ENCODE data around the gene SMOC2. TPM values are rescaled to one million over a fixed set of nuclear protein-coding genes. Genes with fewer than 3 reads are reported as not detected.

SMOC2 gene
- total and polyA plus RNA-seq, 12 donors = 3.0 to 32.0 (median 10.5) TPM

DNA sequence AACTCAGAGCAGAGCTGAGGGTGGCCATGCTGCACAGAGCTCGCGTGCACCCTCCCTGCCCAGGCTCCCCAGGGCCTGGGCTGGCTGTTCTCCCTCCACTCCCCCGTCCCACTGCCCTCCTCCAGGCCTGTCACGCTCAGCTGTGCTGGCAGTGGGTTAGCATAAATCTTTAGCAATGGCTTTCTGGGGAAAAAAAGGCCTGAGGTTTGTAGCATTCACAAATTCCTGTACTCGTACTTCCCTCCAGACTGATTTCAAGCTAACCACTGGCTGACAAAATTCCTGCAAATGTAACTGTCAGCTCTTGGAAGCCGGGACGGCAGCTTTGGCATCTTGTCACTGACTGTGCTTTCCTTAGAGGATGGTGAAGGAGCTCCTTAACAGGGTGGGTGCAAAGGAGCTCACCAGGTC, 22.3 kb upstream of the SMOC2 start:
- 67 to 79% (median 71%) methylated on average over 5 to 7 of the region's 7 CpGs for WGBS, 4 donors
- TF ChIP-seq POLR2A (IDR thresholded peaks at IDR 0.05) (no peak), CTCF (IDR thresholded peaks at IDR 0.05) (no peak)
- Histone ChIP-seq H3K27me3 (no peaks in the 10 kb centered on the region), H3K4me3 (no peak overlapping the region), H3K9me3 (replicated peaks in 1 of 3) (no peaks in the 10 kb centered on the region), H3K4me1 (replicated peaks in 1 of 2) (no peaks in the 10 kb centered on the region), H3K27ac (no peak overlapping the region), H3K36me3 (replicated peaks in 1 of 2) (no peaks in the 10 kb centered on the region)
- no peak for DNase-seq
- intact Hi-C loops (cut with DNase I) = no loop called here

DNA sequence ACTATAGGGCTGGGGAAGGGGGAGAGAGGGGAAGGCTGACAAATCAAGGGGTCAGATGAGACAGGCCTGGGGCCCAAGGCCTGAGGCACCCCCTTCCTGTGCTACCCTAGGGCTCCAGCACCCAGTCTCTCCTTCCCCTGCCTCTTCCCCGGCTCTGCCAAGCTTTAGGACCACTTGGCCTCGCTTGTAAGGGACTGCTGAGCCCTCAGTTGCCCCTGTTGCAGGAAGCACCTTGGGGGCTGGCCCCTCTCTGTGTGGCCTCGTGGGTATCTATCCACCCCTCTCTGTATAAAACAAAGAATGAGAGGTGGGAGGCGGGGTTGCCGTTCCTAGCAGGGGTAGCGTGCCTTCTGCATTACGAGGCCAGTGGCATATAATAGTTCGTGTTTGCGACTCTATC, 21.4 kb upstream of the SMOC2 start:
- TF ChIP-seq POLR2A (IDR thresholded peaks at IDR 0.05) = no peak
- no peak for TF ChIP-seq CTCF (IDR thresholded peaks at IDR 0.05)
- Histone ChIP-seq H3K9me3 (replicated peaks in 1 of 3) (no peaks in the 10 kb centered on the region), H3K36me3 (replicated peaks in 1 of 2) (no peaks in the 10 kb centered on the region), H3K27ac (no peak overlapping the region), H3K4me3 (no peak overlapping the region), H3K27me3 (no peaks in the 10 kb centered on the region), H3K4me1 (replicated peaks in 1 of 2) (no peaks in the 10 kb centered on the region)
- DNase-seq = no peak
- WGBS, 4 donors = 87 to 91% (median 89%) methylated on average over 9 of the region's 9 CpGs
- intact Hi-C loops (cut with DNase I) = no loop called here

DNA sequence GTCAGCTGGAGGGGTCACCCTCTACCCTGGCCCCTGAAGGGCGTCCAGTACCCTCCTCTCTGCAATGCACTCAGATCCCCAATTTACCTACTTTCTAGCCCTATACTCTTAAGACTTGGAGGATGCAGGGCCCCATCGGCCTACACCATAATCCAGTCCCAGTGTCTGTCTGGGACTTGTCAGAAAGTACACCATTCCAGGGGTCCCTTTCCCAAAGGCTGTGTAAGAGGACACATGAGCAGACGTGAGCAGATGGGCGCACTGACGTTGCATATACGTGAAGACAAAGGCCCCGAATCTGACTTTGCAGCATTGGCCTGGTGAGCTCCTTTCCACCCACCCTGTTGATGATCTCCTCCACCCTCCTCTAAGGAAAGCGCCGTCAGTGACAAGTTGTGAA, 20.9 kb upstream of the SMOC2 start:
- Histone ChIP-seq H3K4me3 (no peak overlapping the region), H3K4me1 (replicated peaks in 1 of 2) (no peaks in the 10 kb centered on the region), H3K36me3 (replicated peaks in 1 of 2) (no peaks in the 10 kb centered on the region), H3K27me3 (no peaks in the 10 kb centered on the region), H3K27ac (no peak overlapping the region), H3K9me3 (replicated peaks in 1 of 3) (no peaks in the 10 kb centered on the region)
- WGBS, 4 donors = 82 to 95% (median 90%) methylated on average over 9 of the region's 9 CpGs
- TF ChIP-seq CTCF (IDR thresholded peaks at IDR 0.05) (no peak), POLR2A (IDR thresholded peaks at IDR 0.05) (no peak)
- intact Hi-C loops (cut with DNase I) = no loop called here
- DNase-seq = no peak

- Histone ChIP-seq H3K4me1 (replicated peaks in 1 of 2) (no peaks in the 10 kb centered on the region), H3K27me3 (no peaks in the 10 kb centered on the region), H3K27ac (no peak overlapping the region), H3K36me3 (replicated peaks in 1 of 2) (no peaks in the 10 kb centered on the region), H3K4me3 (no peak overlapping the region), H3K9me3 (replicated peaks in 1 of 3) (no peaks in the 10 kb centered on the region)
- intact Hi-C loops (cut with DNase I) = no loop called here
- TF ChIP-seq CTCF (IDR thresholded peaks at IDR 0.05) (no peak), POLR2A (IDR thresholded peaks at IDR 0.05) (no peak)
- DNase-seq = no peak
- WGBS, 4 donors = 82 to 89% (median 88%) methylated on average over 13 of the region's 13 CpGs
These were observed 20.3 kb upstream of the SMOC2 start for GRCh38 chr6:168420706-168421105.
